GM10248 (cell line): ENCODE data around the gene SPDYE5.

Experiments used
- CTCF ChIA-PET: fragments of 300-600 bp; sonication (Branson Sonifier 250); formaldehyde crosslinking; extraction: SDS; loops from one replicate; lab custom pipeline; 2021; ENCODE audit warnings: antibody characterized with exemption; lab: Yijun Ruan, JAX
- POLR2A ChIA-PET: fragments of 350-650 bp; sonication (Branson Sonifier 250); formaldehyde crosslinking; extraction: SDS; loops from one replicate; lab custom pipeline; 2020; ENCODE audit warnings: antibody characterized with exemption; lab: Yijun Ruan, JAX
- DNase-seq: peaks from one replicate; pipeline ENCODE4 v3.0.0; 2012; ENCODE audit errors: extremely low spot score
- TF ChIP-seq, protein P1 (sequence below): IDR thresholded peaks from 2 replicates; pipeline ENCODE4 v1.5.1; 2012; ENCODE audit warnings: mild to moderate bottlenecking, low read depth; ENCODE audit errors: extremely low read depth, missing control alignments, control extremely low read depth

Gene SPDYE5

DNA sequence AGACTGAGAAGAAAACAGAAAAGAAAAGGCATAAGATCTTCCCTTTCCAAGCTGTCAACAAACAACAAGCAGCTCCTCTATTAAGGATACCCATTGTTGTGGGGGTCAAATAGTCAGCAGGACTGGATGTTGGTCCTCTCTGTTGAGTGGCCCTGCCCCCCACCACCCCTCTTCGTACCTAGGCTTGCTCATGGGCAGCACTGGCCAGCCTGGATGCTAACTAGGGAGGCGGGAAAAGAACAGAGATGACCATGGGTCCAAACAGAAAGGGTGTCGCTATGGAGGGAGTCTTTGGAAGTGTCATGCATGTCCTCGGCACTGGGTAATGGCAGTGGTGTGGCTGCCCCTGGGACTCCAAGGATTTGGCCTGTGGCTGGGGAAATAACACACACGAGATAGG is 45.6 kb downstream of the SPDYE5 start:
- ChIA-PET POLR2A (no interaction called here), CTCF (no interaction called here)
- DNase-seq = no peak
- TF ChIP-seq, protein P1, sequence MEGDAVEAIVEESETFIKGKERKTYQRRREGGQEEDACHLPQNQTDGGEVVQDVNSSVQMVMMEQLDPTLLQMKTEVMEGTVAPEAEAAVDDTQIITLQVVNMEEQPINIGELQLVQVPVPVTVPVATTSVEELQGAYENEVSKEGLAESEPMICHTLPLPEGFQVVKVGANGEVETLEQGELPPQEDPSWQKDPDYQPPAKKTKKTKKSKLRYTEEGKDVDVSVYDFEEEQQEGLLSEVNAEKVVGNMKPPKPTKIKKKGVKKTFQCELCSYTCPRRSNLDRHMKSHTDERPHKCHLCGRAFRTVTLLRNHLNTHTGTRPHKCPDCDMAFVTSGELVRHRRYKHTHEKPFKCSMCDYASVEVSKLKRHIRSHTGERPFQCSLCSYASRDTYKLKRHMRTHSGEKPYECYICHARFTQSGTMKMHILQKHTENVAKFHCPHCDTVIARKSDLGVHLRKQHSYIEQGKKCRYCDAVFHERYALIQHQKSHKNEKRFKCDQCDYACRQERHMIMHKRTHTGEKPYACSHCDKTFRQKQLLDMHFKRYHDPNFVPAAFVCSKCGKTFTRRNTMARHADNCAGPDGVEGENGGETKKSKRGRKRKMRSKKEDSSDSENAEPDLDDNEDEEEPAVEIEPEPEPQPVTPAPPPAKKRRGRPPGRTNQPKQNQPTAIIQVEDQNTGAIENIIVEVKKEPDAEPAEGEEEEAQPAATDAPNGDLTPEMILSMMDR = no peak

DNA sequence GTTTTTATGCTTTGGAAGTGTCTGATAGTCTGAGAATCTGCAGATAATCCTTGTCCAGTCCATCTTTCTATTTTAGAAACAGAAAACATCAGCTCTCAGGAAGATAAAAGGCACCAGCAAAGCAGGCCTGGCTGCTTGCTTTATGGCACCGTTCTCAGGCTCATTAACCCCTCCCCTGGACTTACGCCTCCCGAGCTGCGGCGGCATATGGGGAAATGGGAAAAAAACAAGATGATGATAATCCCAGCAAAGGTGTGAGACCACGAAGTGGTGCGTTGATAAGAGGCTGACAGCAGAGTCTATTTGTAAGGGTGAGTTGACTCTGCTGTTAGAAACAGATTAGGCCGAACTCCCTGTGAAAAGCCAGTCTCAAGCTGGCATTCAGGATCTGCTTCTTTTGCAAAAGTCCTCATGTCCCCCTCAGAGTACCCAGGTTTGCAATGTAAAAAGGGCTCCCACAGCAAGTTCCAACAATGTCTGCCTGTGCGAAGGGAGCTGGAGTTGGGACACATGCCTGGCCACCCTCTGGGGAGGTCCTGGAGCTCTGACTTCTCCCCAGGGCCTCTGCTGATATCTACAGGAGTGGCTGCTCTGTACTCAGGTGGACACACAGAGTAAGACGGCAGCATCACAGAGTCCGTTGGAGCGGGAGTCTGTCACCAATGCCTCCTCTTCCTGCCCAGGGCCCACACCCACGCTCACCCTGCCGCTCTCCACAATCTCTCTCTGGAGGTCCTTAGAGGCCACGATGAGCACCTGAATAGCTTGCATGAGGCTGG is 54.3 kb downstream of the SPDYE5 start:
- no peak for DNase-seq
- TF ChIP-seq, protein P1 = no peak
- CTCF ChIA-PET = interaction anchor here (1.8 kb wide), 1 partner anchor 11 kb away, joined by 4 read pairs; no protein-coding TSS in a partner anchor
- POLR2A ChIA-PET = no interaction called here
